Memory B cell (primary cell): Measurements from ENCODE around the gene HPSE2.
A peak's percentile ranks its signal among the peaks of the same experiment; 100 is the strongest.

Experiments
- ATAC-seq: fragments of 150-1000 bp; cut with Tn5 transposase; 2 replicates; pipeline ENCODE4 v1.10.0; 2021; ENCODE audit warnings: low read depth, mild to moderate bottlenecking, moderate library complexity
- DNase-seq, 2 donors: peaks; one replicate each; pipeline ENCODE4 v3.0.0; 2022; ENCODE audit warnings: low spot score in 2 of 2
- H3K27ac Mint-ChIP-seq: one replicate; pipeline ENCODE4 v1.8.0; 2022; ENCODE audit warnings: mild to moderate bottlenecking, moderate library complexity, mixed read lengths
- H3K27me3 Mint-ChIP-seq: one replicate; pipeline ENCODE4 v1.8.0; 2022; ENCODE audit warnings: mixed read lengths
- H3K36me3 Mint-ChIP-seq: one replicate; pipeline ENCODE4 v1.8.0; 2022; ENCODE audit warnings: mild to moderate bottlenecking, mixed read lengths
- H3K4me1 Mint-ChIP-seq: one replicate; pipeline ENCODE4 v1.8.0; 2022; ENCODE audit warnings: mixed read lengths
- H3K4me3 Mint-ChIP-seq: one replicate; pipeline ENCODE4 v1.8.0; 2022; ENCODE audit warnings: mild to moderate bottlenecking, moderate library complexity, mixed read lengths
- H3K9me3 Mint-ChIP-seq: one replicate; pipeline ENCODE4 v1.8.0; 2022; ENCODE audit warnings: mixed read lengths

The HPSE2 gene

GRCh38 chr10:98483658-98484057, 752.0 kb downstream of the HPSE2 start:
- DNase-seq (no peak), ATAC-seq (no peak)
- Mint-ChIP-seq H3K4me1 (peaks cover 8% of the 10 kb centered on the region), H3K9me3 (peaks cover 2% of the 10 kb centered on the region), H3K27ac (no peak overlapping the region), H3K27me3 (peaks cover 3% of the 10 kb centered on the region), H3K36me3 (no peaks in the 10 kb centered on the region), H3K4me3 (no peak overlapping the region)

GRCh38 chr10:98482096-98482495, 753.6 kb downstream of the HPSE2 start:
- peaks cover 8% of the 10 kb centered on the region for H3K4me1 Mint-ChIP-seq
- DNase-seq (no peak), ATAC-seq (no peak)
- H3K27ac Mint-ChIP-seq, result no peak overlapping the region
- no peaks in the 10 kb centered on the region for H3K36me3 Mint-ChIP-seq
- peaks cover 2% of the 10 kb centered on the region for H3K9me3 Mint-ChIP-seq
- H3K4me3 Mint-ChIP-seq, result no peak overlapping the region
- peaks cover 3% of the 10 kb centered on the region for H3K27me3 Mint-ChIP-seq

- Mint-ChIP-seq H3K9me3 (peaks cover 2% of the 10 kb centered on the region), H3K27me3 (peaks cover 3% of the 10 kb centered on the region), H3K36me3 (no peaks in the 10 kb centered on the region), H3K4me1 (peaks cover 8% of the 10 kb centered on the region), H3K4me3 (no peak overlapping the region), H3K27ac (no peak overlapping the region)
- ATAC-seq (no peak), DNase-seq (no peak)
These were observed 754.2 kb downstream of the HPSE2 start for GRCh38 chr10:98481404-98481945.

- ATAC-seq (no peak), DNase-seq (no peak)
- Mint-ChIP-seq H3K27me3 (peaks cover 1% of the 10 kb centered on the region), H3K9me3 (peaks cover 1% of the 10 kb centered on the region), H3K27ac (no peak overlapping the region), H3K4me1 (peaks cover 12% of the 10 kb centered on the region), H3K4me3 (no peak overlapping the region), H3K36me3 (no peaks in the 10 kb centered on the region)
These were observed 757.0 kb downstream of the HPSE2 start for GRCh38 chr10:98478430-98479222.

- Mint-ChIP-seq H3K36me3 (no peaks in the 10 kb centered on the region), H3K9me3 (peaks cover 1% of the 10 kb centered on the region), H3K27me3 (peaks cover 1% of the 10 kb centered on the region), H3K4me1 (peaks cover 12% of the 10 kb centered on the region), H3K4me3 (no peak overlapping the region), H3K27ac (no peak overlapping the region)
- DNase-seq (no peak), ATAC-seq (no peak)
These were observed 757.8 kb downstream of the HPSE2 start for GRCh38 chr10:98477861-98478260.

GRCh38 chr10:98474628-98475027, 761.0 kb downstream of the HPSE2 start:
- H3K27me3 Mint-ChIP-seq, result peaks cover 1% of the 10 kb centered on the region
- peaks cover 1% of the 10 kb centered on the region for H3K9me3 Mint-ChIP-seq
- peaks cover 9% of the 10 kb centered on the region for H3K4me1 Mint-ChIP-seq
- DNase-seq (no peak), ATAC-seq (peak; percentile 43)
- H3K4me3 Mint-ChIP-seq, result peak overlapping the region; percentile 32
- H3K36me3 Mint-ChIP-seq, result no peaks in the 10 kb centered on the region
- peak overlapping the region; percentile 72 for H3K27ac Mint-ChIP-seq

GRCh38 chr10:98472196-98472595, 763.5 kb downstream of the HPSE2 start:
- Mint-ChIP-seq H3K36me3 (no peaks in the 10 kb centered on the region), H3K27me3 (no peaks in the 10 kb centered on the region), H3K4me1 (peaks cover 12% of the 10 kb centered on the region), H3K4me3 (no peak overlapping the region), H3K9me3 (peaks cover 1% of the 10 kb centered on the region), H3K27ac (no peak overlapping the region)
- DNase-seq (no peak), ATAC-seq (no peak)

GRCh38 chr10:98470850-98471249, 764.8 kb downstream of the HPSE2 start:
- H3K4me3 Mint-ChIP-seq, result no peak overlapping the region
- peaks cover 1% of the 10 kb centered on the region for H3K9me3 Mint-ChIP-seq
- H3K4me1 Mint-ChIP-seq, result peaks cover 12% of the 10 kb centered on the region
- no peaks in the 10 kb centered on the region for H3K36me3 Mint-ChIP-seq
- no peak for ATAC-seq
- no peaks in the 10 kb centered on the region for H3K27me3 Mint-ChIP-seq
- no peak for DNase-seq
- peak overlapping the region; percentile 8 for H3K27ac Mint-ChIP-seq

GRCh38 chr10:98469001-98469931, 766.4 kb downstream of the HPSE2 start:
- Mint-ChIP-seq H3K9me3 (no peaks in the 10 kb centered on the region), H3K4me1 (peaks cover 7% of the 10 kb centered on the region), H3K27ac (no peak overlapping the region), H3K27me3 (peaks cover 3% of the 10 kb centered on the region), H3K36me3 (no peaks in the 10 kb centered on the region), H3K4me3 (no peak overlapping the region)
- ATAC-seq (no peak), DNase-seq (no peak)

GRCh38 chr10:98467506-98468318, 767.9 kb downstream of the HPSE2 start:
- no peaks in the 10 kb centered on the region for H3K36me3 Mint-ChIP-seq
- DNase-seq (peak; percentile 61 to 70), ATAC-seq (peak; percentile 95)
- H3K27ac Mint-ChIP-seq, result peak overlapping the region; percentile 71
- peak overlapping the region; percentile 98 for H3K4me3 Mint-ChIP-seq
- H3K9me3 Mint-ChIP-seq, result no peaks in the 10 kb centered on the region
- peaks cover 5% of the 10 kb centered on the region for H3K4me1 Mint-ChIP-seq
- peaks cover 3% of the 10 kb centered on the region for H3K27me3 Mint-ChIP-seq

GRCh38 chr10:98466861-98467505, 768.7 kb downstream of the HPSE2 start:
- no peaks in the 10 kb centered on the region for H3K9me3 Mint-ChIP-seq
- H3K27ac Mint-ChIP-seq, result peak overlapping the region; percentile 71
- H3K4me1 Mint-ChIP-seq, result peaks cover 5% of the 10 kb centered on the region
- no peaks in the 10 kb centered on the region for H3K36me3 Mint-ChIP-seq
- ATAC-seq (no peak), DNase-seq (no peak)
- H3K4me3 Mint-ChIP-seq, result peak overlapping the region; percentile 98
- peaks cover 6% of the 10 kb centered on the region for H3K27me3 Mint-ChIP-seq

- no peak overlapping the region for H3K27ac Mint-ChIP-seq
- no peak for ATAC-seq
- H3K4me3 Mint-ChIP-seq, result peak overlapping the region; percentile 16
- H3K36me3 Mint-ChIP-seq, result no peaks in the 10 kb centered on the region
- peaks cover 6% of the 10 kb centered on the region for H3K27me3 Mint-ChIP-seq
- peaks cover 5% of the 10 kb centered on the region for H3K4me1 Mint-ChIP-seq
- no peak for DNase-seq
- H3K9me3 Mint-ChIP-seq, result no peaks in the 10 kb centered on the region
These were observed 769.8 kb downstream of the HPSE2 start for GRCh38 chr10:98465866-98466265.
